Ascending aorta (tissue), 2 donors: ENCODE measurements around the gene USP36. TPM values are rescaled to one million over a fixed set of nuclear protein-coding genes. Genes with fewer than 3 reads are reported as not detected.
"Not testable (repeated sequence)": the region's sequence is repeated elsewhere in the genome, so short reads cannot be mapped to it uniquely, and the experiment has no call there.

ENCODE experiments used
- DNase-seq, 2 donors: peaks; one replicate each; pipeline ENCODE4 v3.0.0-alpha.2; 2019; ENCODE audit warnings: low spot score in 2 of 2
- H3K27ac ChIP-seq, 2 donors: fragments of 200-600 bp; sonication (generic); one replicate each; pipeline ENCODE4 v1.5.1; 2016 to 2017; ENCODE audit warnings: mild to moderate bottlenecking in 1 of 2
- H3K27me3 ChIP-seq: fragments of 200-600 bp; sonication (generic); one replicate; pipeline ENCODE4 v1.5.1; 2017
- H3K36me3 ChIP-seq, 2 donors: fragments of 200-600 bp; sonication (generic); one replicate each; pipeline ENCODE4 v1.5.1; 2016
- H3K4me1 ChIP-seq, 2 donors: fragments of 200-600 bp; sonication (generic); one replicate each; pipeline ENCODE4 v1.5.1; 2016 to 2017; ENCODE audit warnings: mild to moderate bottlenecking in 1 of 2
- H3K4me3 ChIP-seq, 2 donors: fragments of 200-600 bp; sonication (generic); one replicate each; pipeline ENCODE4 v1.5.1; 2016 to 2017; ENCODE audit warnings: mild to moderate bottlenecking in 1 of 2
- H3K9me3 ChIP-seq, 2 donors: fragments of 200-600 bp; sonication (generic); one replicate each; pipeline ENCODE4 v1.5.1; 2016
- intact Hi-C: fragments of 100-400 bp; cut with DNase I; formaldehyde crosslinking; loops from one replicate; pipeline ENCODE4 v1.15.1; 2023
- total RNA-seq: library from RNA; depleted of rRNA; stranded (reverse); fragments of >200 nt; gene quantifications from one replicate; pipeline ENCODE4 v1.1.0, GENCODE V29; 2016
- TF ChIP-seq, protein P1 (sequence below), 3 experiments: fragments of 200-600 bp in 2 of 3; fragments of 450-650 bp in 1 of 3; sonication (generic) in 2 of 3; IDR thresholded peaks; one replicate each; pipeline ENCODE4 v1.5.1; 2016 to 2019; ENCODE audit warnings: antibody characterized with exemption in 3 of 3, mild to moderate bottlenecking in 1 of 3, moderate library complexity in 1 of 3

Gene USP36
- total RNA-seq, 1 donor from 2014 or later = 111 TPM

DNA sequence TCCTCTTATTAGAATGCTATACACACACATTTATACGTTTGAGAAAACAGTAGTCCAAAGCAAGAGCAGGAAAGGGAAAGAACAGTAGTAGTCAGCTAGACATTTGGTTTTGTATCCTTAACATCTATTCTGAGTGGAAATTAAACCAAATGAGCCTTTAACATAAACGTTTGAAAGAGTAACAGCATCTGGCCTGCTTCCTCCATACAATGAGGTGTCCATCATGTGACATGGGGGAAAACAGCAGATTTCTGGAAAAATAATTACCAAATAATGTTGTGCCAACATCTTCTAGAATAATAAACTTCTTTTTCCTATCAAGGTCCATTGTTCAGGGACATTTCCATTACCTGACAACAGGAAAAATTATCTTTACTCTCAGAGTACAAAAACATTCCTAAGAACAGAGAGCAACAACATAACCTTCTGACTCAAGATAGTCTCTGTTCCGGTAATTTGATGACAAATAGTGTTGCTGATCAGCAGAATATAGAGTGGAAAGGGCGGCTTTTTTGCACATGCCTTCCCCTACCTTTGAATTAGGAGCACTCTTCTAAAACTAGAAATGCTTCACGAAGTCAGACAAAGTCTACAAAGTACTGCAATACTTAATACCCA lies 78.7 kb downstream of the USP36 start:
- H3K27ac ChIP-seq = no peak overlapping the region
- intact Hi-C loops = no loop called here
- H3K4me3 ChIP-seq = no peak overlapping the region
- H3K9me3 ChIP-seq = no peaks in the 10 kb centered on the region
- no peaks in the 10 kb centered on the region for H3K36me3 ChIP-seq
- H3K27me3 ChIP-seq = no peaks in the 10 kb centered on the region
- TF ChIP-seq, protein P1, sequence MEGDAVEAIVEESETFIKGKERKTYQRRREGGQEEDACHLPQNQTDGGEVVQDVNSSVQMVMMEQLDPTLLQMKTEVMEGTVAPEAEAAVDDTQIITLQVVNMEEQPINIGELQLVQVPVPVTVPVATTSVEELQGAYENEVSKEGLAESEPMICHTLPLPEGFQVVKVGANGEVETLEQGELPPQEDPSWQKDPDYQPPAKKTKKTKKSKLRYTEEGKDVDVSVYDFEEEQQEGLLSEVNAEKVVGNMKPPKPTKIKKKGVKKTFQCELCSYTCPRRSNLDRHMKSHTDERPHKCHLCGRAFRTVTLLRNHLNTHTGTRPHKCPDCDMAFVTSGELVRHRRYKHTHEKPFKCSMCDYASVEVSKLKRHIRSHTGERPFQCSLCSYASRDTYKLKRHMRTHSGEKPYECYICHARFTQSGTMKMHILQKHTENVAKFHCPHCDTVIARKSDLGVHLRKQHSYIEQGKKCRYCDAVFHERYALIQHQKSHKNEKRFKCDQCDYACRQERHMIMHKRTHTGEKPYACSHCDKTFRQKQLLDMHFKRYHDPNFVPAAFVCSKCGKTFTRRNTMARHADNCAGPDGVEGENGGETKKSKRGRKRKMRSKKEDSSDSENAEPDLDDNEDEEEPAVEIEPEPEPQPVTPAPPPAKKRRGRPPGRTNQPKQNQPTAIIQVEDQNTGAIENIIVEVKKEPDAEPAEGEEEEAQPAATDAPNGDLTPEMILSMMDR (IDR thresholded peaks at IDR 0.05) = no peak
- H3K4me1 ChIP-seq = no peaks in the 10 kb centered on the region
- no peak for DNase-seq

DNA sequence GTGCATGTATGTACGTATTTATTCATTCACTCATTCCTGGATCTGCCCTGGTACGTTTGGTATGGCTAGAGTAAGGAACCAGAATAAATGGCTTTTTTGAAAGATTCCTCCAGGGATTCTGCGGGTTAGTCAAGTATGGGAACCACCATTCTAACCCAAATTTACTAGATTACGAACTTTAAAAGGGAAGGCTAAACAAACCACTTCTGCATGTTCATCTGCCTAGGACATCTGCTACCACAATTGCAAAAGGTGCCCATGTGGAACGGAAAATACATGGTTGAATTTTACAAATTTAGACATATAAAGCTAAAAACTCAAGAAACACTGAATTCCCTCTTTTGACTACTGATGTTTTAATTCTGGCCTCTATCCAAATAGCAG lies 80.7 kb downstream of the USP36 start:
- intact Hi-C loops = no loop called here
- Histone ChIP-seq H3K36me3 (no peaks in the 10 kb centered on the region), H3K4me3 (no peak overlapping the region), H3K4me1 (no peaks in the 10 kb centered on the region), H3K9me3 (no peaks in the 10 kb centered on the region), H3K27me3 (no peaks in the 10 kb centered on the region), H3K27ac (no peak overlapping the region)
- DNase-seq = no peak
- TF ChIP-seq, protein P1 (IDR thresholded peaks at IDR 0.05) = no peak

DNA sequence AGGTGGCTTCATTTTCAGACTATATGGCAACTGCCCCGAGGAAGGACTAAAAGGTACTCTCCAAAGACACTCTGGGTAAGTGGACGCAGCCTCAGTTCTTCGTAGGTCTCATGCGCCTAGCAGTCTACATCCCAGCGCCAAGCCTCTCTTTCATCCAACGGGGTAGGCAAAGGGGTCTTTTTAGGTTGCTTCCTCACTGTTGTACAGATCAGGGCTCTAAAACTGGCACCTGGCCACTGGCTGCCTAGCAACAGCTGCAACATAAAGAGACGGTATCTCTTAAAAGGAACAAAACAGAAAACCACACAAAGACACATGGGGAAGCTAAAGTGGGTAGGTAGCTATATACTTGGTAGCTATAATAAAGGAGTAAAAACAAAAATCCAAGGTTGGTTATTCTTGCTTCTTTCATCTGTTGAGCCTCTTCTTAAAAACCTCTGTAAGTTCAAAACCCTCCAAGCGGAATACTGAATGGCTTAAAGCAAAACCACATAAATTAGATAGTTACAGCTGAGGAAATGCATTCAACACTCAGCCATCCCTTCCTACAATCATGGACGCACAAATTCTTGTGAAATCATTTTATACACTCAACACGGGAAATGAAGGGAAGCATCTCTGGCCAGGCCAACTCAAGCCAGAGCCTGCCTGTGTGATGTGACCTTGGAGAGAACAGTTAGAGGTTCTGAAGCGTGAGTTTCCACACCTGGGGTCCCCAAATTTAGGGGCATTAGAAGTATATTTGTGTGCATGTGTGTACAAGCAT lies 81.2 kb downstream of the USP36 start:
- no peak overlapping the region for H3K27ac ChIP-seq
- no peak overlapping the region for H3K4me3 ChIP-seq
- no peaks in the 10 kb centered on the region for H3K36me3 ChIP-seq
- intact Hi-C loops = no loop called here
- DNase-seq = no peak
- no peaks in the 10 kb centered on the region for H3K4me1 ChIP-seq
- H3K27me3 ChIP-seq = no peaks in the 10 kb centered on the region
- TF ChIP-seq, protein P1 (IDR thresholded peaks at IDR 0.05) = no peak
- no peaks in the 10 kb centered on the region for H3K9me3 ChIP-seq

DNA sequence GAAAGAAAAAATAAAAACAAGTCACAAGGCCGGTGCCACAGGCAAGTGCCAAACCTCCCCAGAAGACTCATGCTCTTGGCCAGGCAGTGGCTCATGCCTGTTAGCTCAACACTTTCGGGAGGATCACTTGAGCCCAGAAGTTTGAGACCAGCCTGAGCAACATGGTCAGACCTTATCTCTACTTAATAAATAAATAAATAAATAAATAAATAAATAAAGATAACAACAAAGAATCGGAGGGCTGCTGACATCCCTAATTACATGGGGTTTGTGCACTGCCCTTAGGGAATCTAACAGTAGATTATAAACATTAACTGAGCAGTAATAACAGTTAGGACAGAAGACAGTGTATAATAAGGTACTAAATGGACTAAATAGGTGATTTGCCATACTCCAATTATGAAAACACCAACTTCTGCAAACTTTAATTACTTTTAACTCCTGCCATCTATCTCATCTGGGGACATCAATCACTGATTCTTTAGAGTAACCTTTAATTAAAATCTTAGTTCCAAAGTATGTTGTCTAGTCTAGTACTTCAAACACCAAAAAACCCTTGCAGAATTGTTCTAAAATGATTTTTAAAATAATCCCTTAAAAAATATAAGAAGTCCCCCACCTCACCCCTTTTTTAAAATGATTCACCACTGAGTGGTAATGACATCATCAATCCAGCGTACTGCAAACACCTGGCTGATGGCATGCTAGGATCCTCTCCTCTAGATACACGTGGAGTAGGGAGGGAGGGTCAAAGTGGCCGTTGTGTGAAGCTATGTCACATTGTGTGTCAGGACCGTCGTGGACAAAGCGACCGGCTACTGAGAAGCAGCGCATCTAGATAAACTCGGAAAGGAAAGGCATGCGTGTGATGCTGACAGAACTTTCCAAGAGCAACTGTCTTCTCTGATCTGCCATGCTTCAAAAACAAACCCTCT lies 87.0 kb downstream of the USP36 start:
- TF ChIP-seq, protein P1 (IDR thresholded peaks at IDR 0.05) = no peak
- intact Hi-C loops = no loop called here
- H3K27ac ChIP-seq = no peak overlapping the region
- DNase-seq = no peak
- no peaks in the 10 kb centered on the region for H3K36me3 ChIP-seq
- no peak overlapping the region for H3K4me3 ChIP-seq
- H3K9me3 ChIP-seq = no peaks in the 10 kb centered on the region
- no peaks in the 10 kb centered on the region for H3K4me1 ChIP-seq
- H3K27me3 ChIP-seq = no peaks in the 10 kb centered on the region

DNA sequence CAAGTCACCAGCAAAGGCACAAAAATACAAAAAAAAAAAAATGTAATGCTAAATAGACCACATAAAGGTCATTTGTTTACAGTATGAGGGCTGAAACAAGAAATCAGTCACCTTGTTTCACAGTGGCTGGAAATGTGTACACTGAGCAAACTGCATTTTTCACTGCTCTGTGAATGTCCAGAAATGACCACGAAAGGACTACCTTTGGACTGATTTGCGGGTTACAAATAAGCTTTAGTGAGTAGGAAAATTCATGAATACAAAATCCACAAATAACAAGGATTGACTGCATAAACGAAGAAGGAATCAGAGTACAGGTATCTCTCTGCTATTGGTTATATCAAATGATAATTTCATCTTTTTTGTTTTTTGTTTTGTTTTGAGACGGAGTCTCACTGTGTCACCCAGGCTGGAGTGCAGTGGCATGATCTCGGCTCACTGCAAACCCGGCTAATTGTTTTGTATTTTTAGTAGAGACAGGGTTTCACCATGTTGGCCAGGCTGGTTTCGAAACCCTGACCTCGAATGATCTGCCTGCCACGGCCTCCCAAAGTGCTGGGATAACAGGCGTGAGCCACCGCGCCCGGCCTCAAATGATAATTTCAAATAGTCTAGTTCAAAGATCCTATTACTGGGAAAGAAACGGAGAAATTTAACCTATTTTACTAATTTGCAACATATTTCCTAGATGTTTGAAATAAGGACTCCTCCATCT lies 89.0 kb downstream of the USP36 start:
- H3K4me3 ChIP-seq = no peak overlapping the region
- H3K9me3 ChIP-seq = no peaks in the 10 kb centered on the region
- H3K4me1 ChIP-seq = peaks cover 0 to 2% of the 10 kb centered on the region in 2 donors
- no peak overlapping the region for H3K27ac ChIP-seq
- DNase-seq = no peak
- no peaks in the 10 kb centered on the region for H3K27me3 ChIP-seq
- TF ChIP-seq, protein P1 (IDR thresholded peaks at IDR 0.05) = no peak
- H3K36me3 ChIP-seq = no peaks in the 10 kb centered on the region
- intact Hi-C loops = no loop called here

DNA sequence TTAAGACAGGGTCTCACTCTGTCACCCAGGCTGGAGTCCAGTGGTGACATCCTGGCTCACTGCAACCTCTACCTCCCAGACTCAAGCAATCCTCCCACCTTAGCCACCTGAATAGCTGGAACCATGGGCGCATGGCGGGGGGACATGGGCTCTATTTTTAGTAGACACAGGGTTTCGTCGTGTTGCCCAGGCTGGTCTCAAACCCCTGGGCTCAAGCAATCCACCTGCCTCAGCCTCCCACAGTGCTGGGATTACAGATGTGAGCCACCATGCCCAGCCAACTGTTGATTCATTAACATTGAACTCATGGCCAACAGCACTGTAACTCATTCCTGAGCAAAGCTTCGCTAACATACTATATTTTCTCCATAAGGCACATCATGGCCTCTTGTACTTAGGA lies 89.6 kb downstream of the USP36 start:
- intact Hi-C loops, H3K27me3 ChIP-seq, H3K27ac ChIP-seq, H3K4me3 ChIP-seq, DNase-seq, H3K36me3 ChIP-seq, H3K4me1 ChIP-seq, H3K9me3 ChIP-seq: not testable (repeated sequence)
